Measurements from ENCODE around the gene TCOF1. TPM values are rescaled to one million over a fixed set of nuclear protein-coding genes. Genes with fewer than 3 reads are reported as not detected.

Gene TCOF1
- total and polyA plus RNA-seq, 2 donors (not counting 3 experiments of a cell fraction or from before 2014, with no cell fraction given): 11.2 to 52.0 TPM

DNA sequence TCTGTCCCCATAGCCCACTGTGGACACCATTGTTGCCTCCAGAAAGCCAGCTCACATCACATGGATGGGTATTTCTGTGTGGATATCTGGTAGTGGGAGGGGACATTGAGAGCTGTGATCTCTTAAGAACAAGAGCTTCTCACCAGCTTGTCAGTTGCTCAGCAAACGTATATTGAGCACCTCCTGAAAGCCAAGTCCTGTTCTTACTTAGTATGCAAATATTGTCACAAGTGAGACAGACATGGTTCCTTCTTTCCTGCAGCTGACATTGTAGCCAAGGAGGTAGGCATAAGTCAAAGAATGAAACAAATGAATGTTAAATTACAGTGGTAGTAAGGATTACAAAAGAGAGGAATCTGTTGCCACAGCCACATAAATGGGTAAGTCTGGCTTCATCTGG is 3.8 kb downstream of the TCOF1 start:
- Histone ChIP-seq H3K27ac (ENCODE audit: insufficient read depth, low read depth, low read length) (no peak overlapping the region), H4K20me1 (replicated peaks; ENCODE audit: control insufficient read depth, extremely low read depth, insufficient read depth, low read length) (no peaks in the 10 kb centered on the region), H3K4me3 (replicated peaks in 1 of 3; ENCODE audit: insufficient read depth in 1 of 3, low read depth in 1 of 3, low read length in 3 of 3) (no peak overlapping the region), H3K9ac (replicated peaks; ENCODE audit: extremely low read depth, insufficient read depth, low read length) (no peak overlapping the region), H3K27me3 (ENCODE audit: control insufficient read depth in 2 of 2, insufficient read depth in 2 of 2, low read length in 2 of 2) (no peaks in the 10 kb centered on the region), H3K4me2 (ENCODE audit: insufficient read depth, low read length) (no peak overlapping the region), H3K36me3 (ENCODE audit: control insufficient read depth in 2 of 2, extremely low read depth in 1 of 2, insufficient read depth in 2 of 2, low read length in 2 of 2) (peaks cover 0 to 22% of the 10 kb centered on the region in 2 experiments), H3K9me1 (replicated peaks; ENCODE audit: control insufficient read depth, extremely low read depth, insufficient read depth, low read length) (no peaks in the 10 kb centered on the region), H3K9me3 (replicated peaks; ENCODE audit: control insufficient read depth, insufficient read depth, low read length) (no peaks in the 10 kb centered on the region), H2AFZ (ENCODE audit: low read depth, low read length) (no peak overlapping the region), H3K4me1 (ENCODE audit: control insufficient read depth, extremely low read depth, insufficient read depth, low read length) (peaks cover 3% of the 10 kb centered on the region), H3K79me2 (ENCODE audit: control insufficient read depth, insufficient read depth, low read length) (peaks cover 31% of the 10 kb centered on the region)
- POLR2A ChIA-PET: interaction anchor here (0.7 kb wide), 1 partner anchor 179 kb away, joined by 5 read pairs; no protein-coding TSS in a partner anchor
- TF ChIP-seq EZH2 (IDR thresholded peaks at IDR 0.05; ENCODE audit: borderline replicate concordance, low read depth, low read length, severe bottlenecking): no peak
- TF ChIP-seq, protein P1, sequence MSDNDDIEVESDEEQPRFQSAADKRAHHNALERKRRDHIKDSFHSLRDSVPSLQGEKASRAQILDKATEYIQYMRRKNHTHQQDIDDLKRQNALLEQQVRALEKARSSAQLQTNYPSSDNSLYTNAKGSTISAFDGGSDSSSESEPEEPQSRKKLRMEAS (IDR thresholded peaks at IDR 0.05; ENCODE audit: insufficient read depth, insufficient read length): no peak
- TF ChIP-seq MYC (IDR thresholded peaks at IDR 0.05; ENCODE audit: low read depth, low read length): no peak
- no peak for TF ChIP-seq GATA2 (IDR thresholded peaks at IDR 0.05; ENCODE audit: insufficient read depth, insufficient read length, low read depth, low read length)
- TF ChIP-seq JUN (IDR thresholded peaks at IDR 0.05; ENCODE audit: borderline replicate concordance, insufficient read depth, insufficient read length, low read depth): no peak
- no peak for TF ChIP-seq POLR2A (IDR thresholded peaks at IDR 0.05; ENCODE audit: low read depth, low read length)
- TF ChIP-seq POLR2AphosphoS5 (IDR thresholded peaks at IDR 0.05; ENCODE audit: insufficient read depth, low read depth, low read length): no peak
- TF ChIP-seq FOS (IDR thresholded peaks at IDR 0.05; ENCODE audit: borderline replicate concordance, insufficient read depth, low read length): no peak
- TF ChIP-seq, protein P2, sequence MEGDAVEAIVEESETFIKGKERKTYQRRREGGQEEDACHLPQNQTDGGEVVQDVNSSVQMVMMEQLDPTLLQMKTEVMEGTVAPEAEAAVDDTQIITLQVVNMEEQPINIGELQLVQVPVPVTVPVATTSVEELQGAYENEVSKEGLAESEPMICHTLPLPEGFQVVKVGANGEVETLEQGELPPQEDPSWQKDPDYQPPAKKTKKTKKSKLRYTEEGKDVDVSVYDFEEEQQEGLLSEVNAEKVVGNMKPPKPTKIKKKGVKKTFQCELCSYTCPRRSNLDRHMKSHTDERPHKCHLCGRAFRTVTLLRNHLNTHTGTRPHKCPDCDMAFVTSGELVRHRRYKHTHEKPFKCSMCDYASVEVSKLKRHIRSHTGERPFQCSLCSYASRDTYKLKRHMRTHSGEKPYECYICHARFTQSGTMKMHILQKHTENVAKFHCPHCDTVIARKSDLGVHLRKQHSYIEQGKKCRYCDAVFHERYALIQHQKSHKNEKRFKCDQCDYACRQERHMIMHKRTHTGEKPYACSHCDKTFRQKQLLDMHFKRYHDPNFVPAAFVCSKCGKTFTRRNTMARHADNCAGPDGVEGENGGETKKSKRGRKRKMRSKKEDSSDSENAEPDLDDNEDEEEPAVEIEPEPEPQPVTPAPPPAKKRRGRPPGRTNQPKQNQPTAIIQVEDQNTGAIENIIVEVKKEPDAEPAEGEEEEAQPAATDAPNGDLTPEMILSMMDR (IDR thresholded peaks at IDR 0.05; ENCODE audit: extremely low read depth in 1 of 2, insufficient read depth in 1 of 2, low read depth in 1 of 2, low read length in 2 of 2): no peak
- FAIRE-seq (no peak), DNase-seq (ENCODE audit: low read depth, low spot score) (no peak)
- BruUV-seq (replicated peaks): no TSS peak
- CTCF ChIA-PET: interaction anchor here (1.7 kb wide), 1 partner anchor 12 kb away, joined by 5 read pairs; no protein-coding TSS in a partner anchor
- dilution Hi-C loops (cut with MboI; ENCODE audit: extremely low pct_ligation_motif_present, low sequenced_read_pairs) (no loop called here), intact Hi-C loops (cut with micrococcal nuclease) (no loop called here)

All from endothelial cell of umbilical vein (primary cell).